GM19397 (cell line): ENCODE results near the gene POLR2F.
"Not testable (repeated sequence)": the region's sequence is repeated elsewhere in the genome, so short reads cannot be mapped to it uniquely, and the experiment has no call there.

Experiments
- ATAC-seq: cut with Tn5 transposase; IDR thresholded peaks from one replicate; pipeline ENCODE4 v1.9.1; 2021; ENCODE audit warnings: mild to moderate bottlenecking, moderate library complexity; ENCODE audit not compliant: unreplicated experiment

Gene POLR2F

DNA sequence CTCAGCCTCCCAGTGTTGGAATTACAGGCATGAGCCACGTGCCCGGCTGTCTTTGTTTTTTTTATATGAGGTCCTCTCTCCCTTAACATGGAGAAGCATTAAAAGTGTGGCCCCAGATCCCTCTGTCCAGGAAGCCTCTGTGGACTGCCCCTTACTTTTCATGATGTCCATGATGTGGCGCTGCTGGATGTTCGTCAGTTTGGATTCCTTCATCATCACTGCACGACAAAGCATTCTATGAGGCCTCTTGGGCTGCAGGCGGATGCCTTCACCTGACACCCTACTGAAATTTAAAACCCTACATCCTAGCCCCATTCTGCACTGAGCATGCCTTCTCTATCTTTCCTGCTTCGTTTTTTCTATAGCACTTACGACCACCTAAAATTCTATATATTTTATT, 2.2 kb upstream of the POLR2F start:
- ATAC-seq: no peak

DNA sequence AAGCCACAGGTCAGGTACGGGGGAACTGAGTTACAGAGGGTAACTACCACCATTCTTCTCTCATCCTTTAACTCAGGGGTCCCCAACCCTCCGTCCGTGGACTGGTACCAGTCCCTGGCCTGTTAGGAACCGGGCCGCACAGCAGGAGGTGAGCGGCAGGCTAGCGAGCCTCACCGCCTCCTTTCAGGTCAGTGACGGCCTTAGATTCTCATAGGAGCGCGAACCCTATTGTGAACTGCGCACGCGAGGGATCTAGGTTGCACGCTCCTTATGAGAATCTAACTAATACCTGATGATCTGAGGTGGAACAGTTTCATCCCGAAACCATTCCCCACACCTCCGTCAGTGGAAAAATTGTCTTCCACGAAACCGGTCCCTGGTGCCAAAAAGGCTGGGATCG, 870 bp upstream of the POLR2F start:
- not testable (repeated sequence) for ATAC-seq

- ATAC-seq: no peak
Observed at GRCh38 chr22:37953062-37953436, 450 bp upstream of the POLR2F start.

- no peak for ATAC-seq
Observed at GRCh38 chr22:37954686-37955085, 1.2 kb downstream of the POLR2F start.

DNA sequence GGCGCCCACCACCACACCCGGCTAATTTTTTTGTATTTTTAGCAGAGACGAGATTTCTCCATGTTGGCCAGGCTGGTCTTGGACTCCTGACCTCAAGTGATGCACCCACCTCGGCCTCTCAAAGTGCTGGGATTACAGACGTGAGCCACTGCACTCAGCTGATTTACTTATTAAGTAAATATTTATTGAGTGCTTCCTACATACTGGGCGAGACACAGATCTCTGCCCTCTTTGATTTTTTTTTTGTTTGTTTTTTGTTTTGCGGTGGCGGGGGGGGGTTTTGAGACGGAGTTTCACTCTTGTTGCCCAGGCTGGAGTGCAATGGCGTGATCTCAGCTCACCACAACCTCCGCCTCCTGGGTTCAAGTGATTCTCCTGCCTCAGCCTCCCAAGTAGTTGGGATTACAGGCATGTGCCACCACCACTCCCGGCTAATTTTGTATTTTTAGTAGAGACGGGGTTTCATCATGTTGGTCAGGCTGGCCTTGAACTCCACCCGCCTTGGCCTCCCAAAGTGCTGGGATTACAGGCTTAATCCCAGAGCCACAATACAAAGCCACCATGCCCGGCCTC, 2.4 kb downstream of the POLR2F start:
- ATAC-seq: not testable (repeated sequence)

DNA sequence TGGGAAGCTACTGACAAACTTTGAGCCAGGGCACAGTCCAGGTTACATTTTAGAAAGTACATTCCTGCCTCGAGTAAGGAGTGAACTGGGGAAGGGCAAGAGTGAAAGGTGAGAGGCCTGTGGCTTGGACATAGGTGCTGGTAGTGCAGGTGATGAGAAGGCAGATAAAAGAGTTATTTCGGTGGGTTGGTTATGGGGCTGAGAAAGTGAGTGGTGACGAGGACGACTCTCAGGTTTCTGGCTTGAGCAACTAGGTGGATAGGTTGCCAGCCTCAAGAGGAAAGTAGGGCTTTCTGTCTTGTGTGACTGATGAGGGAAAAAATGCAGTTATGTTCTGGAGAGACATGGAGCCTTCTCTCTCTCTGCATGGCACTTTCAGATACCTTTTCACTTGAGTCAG, 3.7 kb downstream of the POLR2F start:
- ATAC-seq: no peak

DNA sequence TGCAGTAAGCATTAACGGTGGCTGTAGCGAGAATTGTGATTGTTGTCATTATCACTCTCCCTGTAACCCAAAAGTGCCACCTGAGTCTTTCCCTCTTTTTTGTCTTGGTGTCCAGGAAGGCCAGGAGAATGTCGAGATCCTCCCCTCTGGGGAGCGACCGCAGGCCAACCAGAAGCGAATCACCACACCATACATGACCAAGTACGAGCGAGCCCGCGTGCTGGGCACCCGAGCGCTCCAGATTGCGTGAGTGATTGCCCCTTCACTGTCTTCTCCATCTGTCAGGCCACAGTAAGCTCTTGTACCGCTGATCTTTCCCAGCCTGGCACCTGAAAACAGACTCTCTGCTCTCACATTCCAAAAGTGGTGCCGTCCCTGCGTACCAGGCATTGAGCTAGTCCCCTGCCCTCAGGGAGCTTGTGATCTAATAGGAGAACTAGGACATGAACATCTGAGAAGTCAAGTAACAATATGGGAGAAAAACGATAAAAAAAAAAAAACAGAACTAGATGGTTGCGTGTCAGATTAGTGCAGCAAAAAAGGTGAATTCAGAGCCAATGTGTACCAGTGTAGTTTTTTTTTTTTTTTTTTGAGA, 5.8 kb downstream of the POLR2F start:
- no peak for ATAC-seq

GRCh38 chr22:37961062-37961461, 7.6 kb downstream of the POLR2F start:
- no peak for ATAC-seq

GRCh38 chr22:37965940-37966664, 12.6 kb downstream of the POLR2F start:
- no peak for ATAC-seq

DNA sequence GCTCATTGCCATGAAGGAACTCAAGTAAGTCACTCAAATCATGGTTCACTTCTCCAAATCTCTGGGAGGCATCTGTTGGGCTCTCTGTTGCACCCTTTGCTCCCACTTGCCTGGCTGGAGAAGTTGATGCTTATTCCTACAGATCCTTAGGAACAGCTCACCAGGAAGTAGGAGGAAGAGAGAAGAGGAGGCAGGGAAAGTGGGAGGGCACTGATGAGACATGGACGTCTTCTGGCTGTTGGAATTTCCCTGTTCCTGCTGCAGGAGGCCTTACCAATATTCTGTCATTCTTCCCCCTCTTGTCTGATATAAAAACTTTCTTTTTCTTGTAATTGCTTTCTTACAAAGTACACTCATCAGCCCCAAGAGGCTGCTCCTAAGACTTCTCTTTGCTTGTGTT, 13.6 kb downstream of the POLR2F start:
- ATAC-seq: no peak

DNA sequence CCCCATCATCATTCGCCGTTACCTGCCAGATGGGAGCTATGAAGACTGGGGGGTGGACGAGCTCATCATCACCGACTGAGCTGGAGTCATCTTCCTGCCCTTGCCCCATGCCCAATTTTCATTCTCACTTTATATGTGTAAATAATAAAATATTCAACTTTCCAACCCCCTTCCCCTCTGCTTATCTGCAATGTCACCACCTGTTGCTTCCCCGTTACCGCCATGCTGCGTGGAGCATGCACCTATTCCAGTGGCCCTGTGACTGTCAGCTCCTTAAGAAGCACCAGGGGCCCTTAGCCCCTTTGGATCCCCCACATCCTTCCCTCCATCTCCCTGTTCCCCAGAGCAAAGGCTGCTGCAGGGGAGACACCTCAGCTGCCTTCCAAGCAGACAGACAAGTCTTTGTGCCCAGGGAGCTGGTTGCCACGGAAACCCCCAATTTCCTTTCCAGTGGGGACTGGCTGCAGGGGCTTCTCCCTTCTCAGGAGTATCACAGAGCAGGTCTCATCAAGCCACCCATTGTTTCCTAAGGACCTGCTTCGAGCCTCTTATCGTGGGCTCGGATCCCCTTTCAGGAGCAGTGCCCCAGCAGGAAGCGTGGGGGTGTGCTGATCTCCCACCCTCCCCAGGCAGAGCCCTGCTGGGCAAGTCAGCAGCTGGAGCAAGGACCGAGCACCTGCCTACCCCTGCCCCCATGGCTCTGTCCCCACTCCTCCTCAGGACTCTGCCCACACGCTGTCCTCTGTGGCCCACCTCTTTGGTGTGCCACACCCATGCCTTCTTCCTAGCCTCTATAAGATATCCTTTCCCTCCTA, 14.3 kb downstream of the POLR2F start:
- no peak for ATAC-seq

GRCh38 chr22:37968452-37969251, 15.2 kb downstream of the POLR2F start:
- ATAC-seq: no peak

DNA sequence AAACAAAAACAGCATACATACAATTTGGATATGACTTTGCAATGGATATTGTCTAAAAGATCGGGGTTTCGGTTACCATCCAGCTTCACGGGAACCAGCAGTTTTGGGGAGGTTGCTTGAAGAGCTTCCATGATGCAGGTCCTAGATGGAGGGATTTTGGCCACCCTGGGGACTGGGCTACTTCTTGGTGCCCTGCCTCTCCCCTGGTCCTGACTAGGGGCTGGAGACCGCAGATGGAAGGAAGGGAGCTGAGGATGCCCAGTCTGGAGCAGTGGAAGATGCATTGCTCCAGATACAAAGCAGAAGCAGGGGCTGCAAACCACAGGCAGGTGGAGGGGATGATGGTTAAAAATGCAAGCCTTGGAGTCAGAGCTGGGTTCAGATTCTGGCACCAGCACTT, 17.4 kb downstream of the POLR2F start:
- no peak for ATAC-seq

GRCh38 chr22:37971475-37972434, 18.3 kb downstream of the POLR2F start:
- no peak for ATAC-seq

DNA sequence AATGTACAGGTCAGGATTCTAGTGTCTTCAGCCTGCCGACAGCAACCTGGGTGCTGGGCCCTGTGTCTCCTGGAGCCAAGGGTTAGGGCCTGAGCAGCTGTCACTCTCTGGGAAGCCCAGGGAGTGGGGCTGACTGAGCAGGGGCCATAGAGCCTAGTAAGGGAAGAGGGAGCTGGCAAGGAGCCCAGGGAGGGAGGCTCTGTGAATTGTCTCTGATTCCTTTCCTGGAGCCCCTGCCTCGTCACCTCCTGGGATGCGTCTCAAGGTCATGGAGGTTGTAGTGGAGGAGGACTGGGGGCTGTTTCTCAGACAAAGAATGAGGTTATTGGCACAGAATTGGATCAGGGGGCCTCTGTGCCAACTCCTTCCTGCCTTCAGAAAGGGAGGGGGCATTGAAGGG, 19.0 kb downstream of the POLR2F start:
- ATAC-seq: no peak

GRCh38 chr22:37973271-37974170, 20.0 kb downstream of the POLR2F start:
- ATAC-seq: no peak

DNA sequence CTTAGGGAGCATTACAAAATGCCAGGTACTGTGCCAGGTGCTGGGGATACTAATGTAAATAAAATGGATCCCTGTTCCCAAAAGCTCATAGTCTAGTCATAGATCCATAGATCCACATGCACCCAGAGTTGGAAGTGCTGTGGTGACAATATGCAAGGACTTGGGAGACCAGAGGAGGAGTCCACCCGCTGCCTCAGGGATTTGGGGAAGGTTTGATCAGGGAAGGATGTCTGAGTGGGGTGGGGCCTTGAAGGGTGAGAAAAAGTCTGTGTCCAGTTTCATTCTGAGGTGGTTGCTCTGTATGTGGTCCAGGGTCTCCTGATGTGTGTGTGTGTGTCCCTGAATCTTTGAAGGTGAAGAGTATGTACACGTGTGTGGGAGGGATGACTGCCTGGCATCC, 21.7 kb downstream of the POLR2F start:
- ATAC-seq: no peak

DNA sequence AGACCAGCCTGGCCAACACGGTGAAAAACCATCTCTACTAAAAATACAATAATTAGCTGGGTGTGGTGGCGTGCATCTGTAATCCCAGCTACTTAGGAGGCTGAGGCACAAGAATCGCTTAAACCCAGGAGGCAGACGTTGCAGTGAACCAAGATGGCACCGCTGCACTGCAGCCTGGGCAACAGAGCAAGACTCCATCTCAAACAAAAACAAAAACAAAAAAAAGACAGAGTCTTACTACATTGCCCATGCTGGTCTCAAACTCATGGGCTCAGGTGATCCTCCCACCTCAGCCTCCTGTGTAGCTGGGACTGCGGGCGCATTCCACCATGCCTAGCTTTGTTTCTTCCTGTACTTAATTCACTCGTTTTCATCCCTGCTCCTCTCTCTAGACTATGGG, 22.5 kb downstream of the POLR2F start:
- not testable (repeated sequence) for ATAC-seq

GRCh38 chr22:37976547-37976946, 23.0 kb downstream of the POLR2F start:
- ATAC-seq: no peak
